ENCODE measurements around the gene PAQR8.

GRCh38 chr6:52411911-52412310 lies 50.0 kb downstream of the PAQR8 start:
- TF ChIP-seq, protein P1, sequence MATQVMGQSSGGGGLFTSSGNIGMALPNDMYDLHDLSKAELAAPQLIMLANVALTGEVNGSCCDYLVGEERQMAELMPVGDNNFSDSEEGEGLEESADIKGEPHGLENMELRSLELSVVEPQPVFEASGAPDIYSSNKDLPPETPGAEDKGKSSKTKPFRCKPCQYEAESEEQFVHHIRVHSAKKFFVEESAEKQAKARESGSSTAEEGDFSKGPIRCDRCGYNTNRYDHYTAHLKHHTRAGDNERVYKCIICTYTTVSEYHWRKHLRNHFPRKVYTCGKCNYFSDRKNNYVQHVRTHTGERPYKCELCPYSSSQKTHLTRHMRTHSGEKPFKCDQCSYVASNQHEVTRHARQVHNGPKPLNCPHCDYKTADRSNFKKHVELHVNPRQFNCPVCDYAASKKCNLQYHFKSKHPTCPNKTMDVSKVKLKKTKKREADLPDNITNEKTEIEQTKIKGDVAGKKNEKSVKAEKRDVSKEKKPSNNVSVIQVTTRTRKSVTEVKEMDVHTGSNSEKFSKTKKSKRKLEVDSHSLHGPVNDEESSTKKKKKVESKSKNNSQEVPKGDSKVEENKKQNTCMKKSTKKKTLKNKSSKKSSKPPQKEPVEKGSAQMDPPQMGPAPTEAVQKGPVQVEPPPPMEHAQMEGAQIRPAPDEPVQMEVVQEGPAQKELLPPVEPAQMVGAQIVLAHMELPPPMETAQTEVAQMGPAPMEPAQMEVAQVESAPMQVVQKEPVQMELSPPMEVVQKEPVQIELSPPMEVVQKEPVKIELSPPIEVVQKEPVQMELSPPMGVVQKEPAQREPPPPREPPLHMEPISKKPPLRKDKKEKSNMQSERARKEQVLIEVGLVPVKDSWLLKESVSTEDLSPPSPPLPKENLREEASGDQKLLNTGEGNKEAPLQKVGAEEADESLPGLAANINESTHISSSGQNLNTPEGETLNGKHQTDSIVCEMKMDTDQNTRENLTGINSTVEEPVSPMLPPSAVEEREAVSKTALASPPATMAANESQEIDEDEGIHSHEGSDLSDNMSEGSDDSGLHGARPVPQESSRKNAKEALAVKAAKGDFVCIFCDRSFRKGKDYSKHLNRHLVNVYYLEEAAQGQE (IDR thresholded peaks at IDR 0.05; ENCODE audit: insufficient read depth in 1 of 2, low read depth in 2 of 2, low read length in 1 of 2), result no peak
- TF ChIP-seq, protein P2, sequence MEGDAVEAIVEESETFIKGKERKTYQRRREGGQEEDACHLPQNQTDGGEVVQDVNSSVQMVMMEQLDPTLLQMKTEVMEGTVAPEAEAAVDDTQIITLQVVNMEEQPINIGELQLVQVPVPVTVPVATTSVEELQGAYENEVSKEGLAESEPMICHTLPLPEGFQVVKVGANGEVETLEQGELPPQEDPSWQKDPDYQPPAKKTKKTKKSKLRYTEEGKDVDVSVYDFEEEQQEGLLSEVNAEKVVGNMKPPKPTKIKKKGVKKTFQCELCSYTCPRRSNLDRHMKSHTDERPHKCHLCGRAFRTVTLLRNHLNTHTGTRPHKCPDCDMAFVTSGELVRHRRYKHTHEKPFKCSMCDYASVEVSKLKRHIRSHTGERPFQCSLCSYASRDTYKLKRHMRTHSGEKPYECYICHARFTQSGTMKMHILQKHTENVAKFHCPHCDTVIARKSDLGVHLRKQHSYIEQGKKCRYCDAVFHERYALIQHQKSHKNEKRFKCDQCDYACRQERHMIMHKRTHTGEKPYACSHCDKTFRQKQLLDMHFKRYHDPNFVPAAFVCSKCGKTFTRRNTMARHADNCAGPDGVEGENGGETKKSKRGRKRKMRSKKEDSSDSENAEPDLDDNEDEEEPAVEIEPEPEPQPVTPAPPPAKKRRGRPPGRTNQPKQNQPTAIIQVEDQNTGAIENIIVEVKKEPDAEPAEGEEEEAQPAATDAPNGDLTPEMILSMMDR (IDR thresholded peaks at IDR 0.05), result no peak

All from Panc1 (cell line).